Lower leg skin (tissue), 4 donors: ENCODE data around the gene SEL1L3. TPM values are rescaled to one million over a fixed set of nuclear protein-coding genes. Genes with fewer than 3 reads are reported as not detected.
"Not testable (repeated sequence)": the region's sequence is repeated elsewhere in the genome, so short reads cannot be mapped to it uniquely, and the experiment has no call there.

Experiments used
- DNase-seq, 2 donors: peaks; one replicate each; pipeline ENCODE4 v3.0.0-alpha.2; 2019; ENCODE audit warnings: low spot score in 2 of 2
- H3K4me3 ChIP-seq: fragments of 200-600 bp; sonication (generic); 2 replicates; pipeline ENCODE4 v1.5.1; 2017; ENCODE audit warnings: mild to moderate bottlenecking, low read depth; ENCODE audit not compliant: poor library complexity, severe bottlenecking
- CTCF ChIP-seq, 3 donors: fragments of 450-650 bp; IDR thresholded peaks; one replicate each; pipeline ENCODE4 v1.5.1; 2016; ENCODE audit warnings: antibody characterized with exemption in 3 of 3, mild to moderate bottlenecking in 3 of 3, moderate library complexity in 2 of 3
- POLR2A ChIP-seq, 2 donors: fragments of 450-650 bp; IDR thresholded peaks; one replicate each; pipeline ENCODE4 v1.6.1; 2016 to 2017; ENCODE audit warnings: antibody characterized with exemption in 2 of 2, mild to moderate bottlenecking in 1 of 2, moderate library complexity in 1 of 2
- WGBS, 2 donors: methylation state at CpG; one replicate each; pipeline ENCODE4 v1.1.5; 2018; 5-methylcytosine and 5-hydroxymethylcytosine counted together
- intact Hi-C: fragments of 100-400 bp; cut with DNase I; formaldehyde crosslinking; loops from one replicate; pipeline ENCODE4 v1.15.0; 2023; ENCODE audit warnings: low total_unique reads
- total RNA-seq, 4 donors: library from RNA; depleted of rRNA; stranded (reverse); fragments of >200 nt; gene quantifications; one replicate each; pipeline ENCODE4 v1.1.0, GENCODE V29; 2016

SEL1L3 gene
- total RNA-seq, 4 donors from 2014 or later = 5.2 to 20.1 (median 5.9) TPM

GRCh38 chr4:25867781-25868294, 5.0 kb upstream of the SEL1L3 start:
- WGBS, 2 donors = 70 to 75% methylated on average over 6 of the region's 6 CpGs
- intact Hi-C loops = no loop called here
- H3K4me3 ChIP-seq = no peak overlapping the region
- TF ChIP-seq POLR2A (IDR thresholded peaks at IDR 0.05) (no peak), CTCF (IDR thresholded peaks at IDR 0.05) (no peak)
- no peak for DNase-seq

- DNase-seq, intact Hi-C loops: not testable (repeated sequence)
- 85 to 92% methylated on average over 4 of the region's 4 CpGs for WGBS, 2 donors
Measured at GRCh38 chr4:25866401-25866800, 3.6 kb upstream of the SEL1L3 start.

DNA sequence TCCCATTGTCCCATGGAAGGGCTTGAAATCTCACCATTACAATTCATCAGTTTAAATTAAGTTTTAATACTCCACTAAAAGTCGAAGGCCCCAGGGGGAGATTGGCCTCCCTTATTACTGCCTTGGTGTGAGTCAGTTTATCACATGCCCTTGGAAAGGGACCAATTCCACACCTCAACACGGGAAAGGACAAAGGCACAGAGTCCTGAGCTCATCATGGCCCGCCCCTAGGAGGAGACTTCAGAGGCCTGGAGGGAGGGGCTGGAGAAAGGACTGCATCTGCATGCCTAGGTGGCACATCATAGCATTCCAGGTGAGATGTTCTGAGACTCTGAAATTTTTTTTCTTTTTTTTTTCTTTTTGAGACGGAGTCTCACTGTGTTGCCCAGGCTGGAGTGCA, 2.8 kb upstream of the SEL1L3 start:
- peak in 1 of 2 donors; percentile 54 for DNase-seq
- TF ChIP-seq POLR2A (IDR thresholded peaks at IDR 0.05) (no peak), CTCF (IDR thresholded peaks at IDR 0.05) (no peak)
- 47 to 52% methylated on average over 4 of the region's 4 CpGs for WGBS, 2 donors
- H3K4me3 ChIP-seq = no peak overlapping the region
- intact Hi-C loops = no loop called here

More at GRCh38 chr4:25866401-25866800, 3.6 kb upstream of the SEL1L3 start:
- H3K4me3 ChIP-seq = not testable (repeated sequence)

DNA sequence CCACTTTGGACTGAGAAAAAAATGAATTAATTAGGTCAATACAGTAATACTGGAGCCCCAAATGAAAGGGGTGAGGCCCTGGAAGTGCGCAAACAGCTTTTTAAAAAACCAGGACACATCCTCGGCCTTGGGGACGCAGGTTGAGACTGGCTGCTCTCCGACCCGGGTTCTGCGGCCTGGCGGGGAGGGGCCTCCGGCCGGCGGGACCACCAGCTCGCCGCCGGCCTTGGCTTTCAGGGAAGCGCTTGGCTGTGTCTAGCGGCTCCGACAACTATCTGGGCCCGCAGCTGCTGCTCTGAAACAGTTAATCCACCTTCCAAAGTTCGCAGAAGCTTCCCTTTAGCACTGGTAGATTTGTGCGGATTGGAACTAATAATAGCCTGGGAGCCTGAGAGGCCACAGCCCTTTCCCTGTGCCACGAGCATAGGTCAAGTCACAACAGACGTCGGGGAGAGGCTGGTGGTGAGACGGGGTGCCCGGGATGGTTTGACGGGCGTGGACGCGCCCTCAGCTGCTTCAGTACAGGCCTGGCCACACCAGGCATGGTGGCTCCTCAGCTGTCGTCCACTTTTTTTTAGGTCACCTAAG, 1.1 kb upstream of the SEL1L3 start:
- DNase-seq = no peak
- WGBS, 2 donors = 71 to 74% methylated on average over 28 to 29 of the region's 29 CpGs
- no peak overlapping the region for H3K4me3 ChIP-seq
- intact Hi-C loops = no loop called here
- TF ChIP-seq POLR2A (IDR thresholded peaks at IDR 0.05) = no peak
- TF ChIP-seq CTCF (IDR thresholded peaks at IDR 0.05) = no peak

DNA sequence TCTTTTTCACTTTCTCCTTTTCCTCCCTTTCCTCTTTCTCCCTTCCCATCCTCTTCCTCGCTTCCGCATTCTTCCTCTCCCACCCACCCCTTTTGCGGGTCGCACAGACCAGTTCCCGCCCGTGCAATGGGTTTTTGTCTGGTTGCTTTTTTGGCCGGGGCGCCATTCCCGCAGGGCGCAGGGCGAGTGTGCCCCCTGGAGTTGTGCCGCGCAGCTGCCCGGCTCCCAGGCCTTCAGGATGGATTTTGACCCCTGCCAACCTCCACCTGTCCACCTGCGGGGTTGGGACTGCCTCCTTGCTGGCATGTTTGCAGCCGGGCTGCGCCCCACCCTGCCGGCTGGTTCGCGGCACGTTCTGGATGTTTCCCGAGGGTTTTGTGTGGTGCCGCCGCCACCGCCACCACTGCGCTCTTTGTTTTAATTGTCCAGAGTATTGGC, 578 bp upstream of the SEL1L3 start:
- DNase-seq = no peak
- 29 to 32% methylated on average over 26 of the region's 26 CpGs for WGBS, 2 donors
- TF ChIP-seq POLR2A (IDR thresholded peaks at IDR 0.05) (no peak), CTCF (IDR thresholded peaks at IDR 0.05) (no peak)

GRCh38 chr4:25861951-25862410, 807 bp downstream of the SEL1L3 start:
- intact Hi-C loops = no loop called here
- H3K4me3 ChIP-seq = peak overlapping the region; percentile 53
- WGBS, 2 donors = 1% methylated on average over 32 of the region's 32 CpGs
- no peak for TF ChIP-seq POLR2A (IDR thresholded peaks at IDR 0.05)
- TF ChIP-seq CTCF (IDR thresholded peaks at IDR 0.05) = no peak
- DNase-seq = no peak

More for the DNA sequence above, 578 bp upstream of the SEL1L3 start:
- intact Hi-C loops = no loop called here
- H3K4me3 ChIP-seq = peak overlapping the region; percentile 30
